HEK293 (cell line): ENCODE results near the gene ROBO1.

ENCODE experiments used
- ZNF274 ChIP-seq, 2 experiments: fragments of 200-500 bp in 1 of 2; fragments of 450-650 bp in 1 of 2; sonication (Bioruptor generic) in 1 of 2; formaldehyde crosslinking in 1 of 2; IDR thresholded peaks; 2 replicates each; pipeline versions ENCODE4 v1.5.1 to v1.6.1; 2014 to 2016; ENCODE audit warnings: borderline replicate concordance in 1 of 2, inconsistent platforms in 1 of 2, low read length in 1 of 2, missing biosample characterization in 1 of 2, missing genetic modification characterization in 1 of 2
- ZNF302 ChIP-seq: fragments of 450-650 bp; formaldehyde crosslinking; IDR thresholded peaks from 2 replicates; pipeline ENCODE4 v1.5.1; 2016; ENCODE audit warnings: missing biosample characterization, missing genetic modification characterization, low read depth

DNA sequence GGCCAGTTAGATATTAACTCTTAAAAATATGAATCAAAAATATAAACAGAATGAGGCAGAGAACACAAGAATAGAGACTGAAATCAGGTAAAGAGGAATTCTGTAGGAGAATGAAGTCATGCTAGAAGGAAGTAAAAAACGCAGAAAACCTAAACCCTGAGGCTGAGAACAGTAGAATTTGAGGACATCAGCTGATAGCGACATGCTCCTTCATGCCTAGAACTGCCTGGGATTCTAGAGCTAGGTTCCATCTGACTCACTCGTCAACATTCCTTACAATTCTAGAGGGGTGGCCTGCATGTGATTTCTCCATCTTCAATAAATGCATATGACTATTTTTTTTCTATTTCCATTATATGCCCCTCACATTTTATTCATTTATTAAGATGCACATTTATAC is 343.0 kb downstream of the ROBO1 start:
- TF ChIP-seq ZNF302 (tag by site-specific recombination) = no peak
- TF ChIP-seq ZNF274 (IDR thresholded peaks at IDR 0.05; ENCODE audit: low read length) = no peak
- TF ChIP-seq ZNF274 (tag by site-specific recombination; IDR thresholded peaks at IDR 0.05; ENCODE audit: borderline replicate concordance) = no peak
